Nephron (organoid): Measurements from ENCODE around the gene ATF7.

Experiments used
- H3K27ac Mint-ChIP-seq, 3 experiments: 2 replicates each; pipeline ENCODE4 v1.8.0; 2020; ENCODE audit warnings: mixed read lengths in 3 of 3, mild to moderate bottlenecking in 2 of 3, moderate library complexity in 1 of 3
- H3K27me3 Mint-ChIP-seq: 2 replicates; pipeline ENCODE4 v1.8.0; 2021; ENCODE audit warnings: low read depth, mild to moderate bottlenecking, moderate library complexity, mixed read lengths
- H3K36me3 Mint-ChIP-seq: 2 replicates; pipeline ENCODE4 v1.8.0; 2020; ENCODE audit warnings: low read depth, mixed read lengths
- H3K4me1 Mint-ChIP-seq: 2 replicates; pipeline ENCODE4 v1.8.0; 2020; ENCODE audit warnings: mixed read lengths
- H3K4me3 Mint-ChIP-seq, 3 experiments: 2 replicates each; pipeline ENCODE4 v1.8.0; 2020; ENCODE audit warnings: mild to moderate bottlenecking in 3 of 3, mixed read lengths in 3 of 3, moderate library complexity in 2 of 3
- H3K9me3 Mint-ChIP-seq: 2 replicates; pipeline ENCODE4 v1.8.0; 2020; ENCODE audit warnings: mixed read lengths
- CTCF ChIP-seq, 3 experiments: fragments of 200-600 bp; sonication (generic); IDR thresholded peaks; one replicate each; pipeline ENCODE4 v1.5.0; 2021; ENCODE audit warnings: antibody characterized with exemption in 3 of 3; ENCODE audit not compliant: unreplicated experiment in 3 of 3

The ATF7 gene

GRCh38 chr12:53589915-53590314 is 36.3 kb downstream of the ATF7 start:
- Mint-ChIP-seq H3K4me1 (peaks cover 55% of the 10 kb centered on the region), H3K4me3 (no peak overlapping the region), H3K27ac (peak overlapping the region in 1 of 3 experiments; percentile 5), H3K27me3 (no peaks in the 10 kb centered on the region), H3K36me3 (no peaks in the 10 kb centered on the region), H3K9me3 (no peaks in the 10 kb centered on the region)
- TF ChIP-seq CTCF (IDR thresholded peaks at IDR 0.05; ENCODE audit: unreplicated experiment in 3 of 3): no peak

GRCh38 chr12:53589423-53589822 is 36.8 kb downstream of the ATF7 start:
- no peak for TF ChIP-seq CTCF (IDR thresholded peaks at IDR 0.05; ENCODE audit: unreplicated experiment in 3 of 3)
- Mint-ChIP-seq H3K4me1 (peaks cover 57% of the 10 kb centered on the region), H3K27me3 (no peaks in the 10 kb centered on the region), H3K27ac (no peak overlapping the region), H3K36me3 (peaks cover 4% of the 10 kb centered on the region), H3K4me3 (no peak overlapping the region), H3K9me3 (no peaks in the 10 kb centered on the region)

- H3K27me3 Mint-ChIP-seq: no peaks in the 10 kb centered on the region
- H3K9me3 Mint-ChIP-seq: peaks cover 3% of the 10 kb centered on the region
- TF ChIP-seq CTCF (IDR thresholded peaks at IDR 0.05; ENCODE audit: unreplicated experiment in 3 of 3): no peak
- peaks cover 14% of the 10 kb centered on the region for H3K36me3 Mint-ChIP-seq
- H3K4me1 Mint-ChIP-seq: peaks cover 46% of the 10 kb centered on the region
- no peak overlapping the region for H3K4me3 Mint-ChIP-seq
- peak overlapping the region in 1 of 3 experiments; percentile 13 for H3K27ac Mint-ChIP-seq
Measured at GRCh38 chr12:53588123-53588522, 38.1 kb downstream of the ATF7 start.

GRCh38 chr12:53586745-53587144 is 39.4 kb downstream of the ATF7 start:
- peaks cover 37% of the 10 kb centered on the region for H3K4me1 Mint-ChIP-seq
- peak overlapping the region in 1 of 3 experiments; percentile 3 for H3K27ac Mint-ChIP-seq
- H3K27me3 Mint-ChIP-seq: no peaks in the 10 kb centered on the region
- peaks cover 14% of the 10 kb centered on the region for H3K36me3 Mint-ChIP-seq
- H3K9me3 Mint-ChIP-seq: peaks cover 3% of the 10 kb centered on the region
- no peak overlapping the region for H3K4me3 Mint-ChIP-seq
- TF ChIP-seq CTCF (IDR thresholded peaks at IDR 0.05; ENCODE audit: unreplicated experiment in 3 of 3): no peak

GRCh38 chr12:53585448-53586125 is 40.6 kb downstream of the ATF7 start:
- no peaks in the 10 kb centered on the region for H3K27me3 Mint-ChIP-seq
- H3K4me1 Mint-ChIP-seq: peaks cover 26% of the 10 kb centered on the region
- peak overlapping the region; percentile 26 to 62 (median 37) for H3K27ac Mint-ChIP-seq
- peaks cover 3% of the 10 kb centered on the region for H3K9me3 Mint-ChIP-seq
- peaks cover 19% of the 10 kb centered on the region for H3K36me3 Mint-ChIP-seq
- TF ChIP-seq CTCF (IDR thresholded peaks at IDR 0.05; ENCODE audit: unreplicated experiment in 3 of 3): no peak
- H3K4me3 Mint-ChIP-seq: no peak overlapping the region

GRCh38 chr12:53579545-53579955 is 46.6 kb downstream of the ATF7 start:
- Mint-ChIP-seq H3K4me3 (no peak overlapping the region), H3K36me3 (peaks cover 43% of the 10 kb centered on the region), H3K27me3 (no peaks in the 10 kb centered on the region), H3K27ac (peak overlapping the region in 1 of 3 experiments; percentile 30), H3K4me1 (peaks cover 6% of the 10 kb centered on the region), H3K9me3 (peaks cover 3% of the 10 kb centered on the region)
- TF ChIP-seq CTCF (IDR thresholded peaks at IDR 0.05; ENCODE audit: unreplicated experiment in 3 of 3): no peak
